Stimulated activated naive CD4-positive, alpha-beta T cell (primary cell): Measurements from ENCODE around the gene NIN.
A peak's percentile ranks its signal among the peaks of the same experiment; 100 is the strongest.
"Not testable (repeated sequence)": the region's sequence is repeated elsewhere in the genome, so short reads cannot be mapped to it uniquely, and the experiment has no call there.

Source experiments
- DNase-seq, 6 experiments: peaks; one replicate each; lab custom pipeline; 2025; lab: John Stamatoyannopoulos, UW

Gene NIN

GRCh38 chr14:50719911-50720759 lies 110.8 kb downstream of the NIN start:
- DNase-seq: no peak

- no peak for DNase-seq
Measured at GRCh38 chr14:50718949-50719348, 112.0 kb downstream of the NIN start.

- DNase-seq: no peak
Measured at GRCh38 chr14:50717811-50718210, 113.2 kb downstream of the NIN start.

GRCh38 chr14:50714450-50715073 lies 116.4 kb downstream of the NIN start:
- peak in 1 of 6 experiments; percentile 7 for DNase-seq

- no peak for DNase-seq
Measured at GRCh38 chr14:50711043-50711442, 119.9 kb downstream of the NIN start.

GRCh38 chr14:50705026-50705593 lies 125.9 kb downstream of the NIN start:
- no peak for DNase-seq

- no peak for DNase-seq
Measured at GRCh38 chr14:50704454-50705010, 126.4 kb downstream of the NIN start.

- no peak for DNase-seq
Measured at GRCh38 chr14:50697659-50698290, 133.2 kb downstream of the NIN start.

- not testable (repeated sequence) for DNase-seq
Measured at GRCh38 chr14:50694260-50694659, 136.7 kb downstream of the NIN start.

- DNase-seq: no peak
Measured at GRCh38 chr14:50688875-50689274, 142.1 kb downstream of the NIN start.

- DNase-seq: no peak
Measured at GRCh38 chr14:50679674-50680073, 151.3 kb downstream of the NIN start.

- DNase-seq: no peak
Measured at GRCh38 chr14:50678163-50678562, 152.8 kb downstream of the NIN start.

- DNase-seq: no peak
Measured at GRCh38 chr14:50677527-50678063, 153.4 kb downstream of the NIN start.

- DNase-seq: no peak
Measured at GRCh38 chr14:50676814-50677516, 154.0 kb downstream of the NIN start.

- no peak for DNase-seq
Measured at GRCh38 chr14:50675597-50675996, 155.4 kb downstream of the NIN start.

GRCh38 chr14:50670866-50671256 lies 160.1 kb downstream of the NIN start:
- no peak for DNase-seq

- no peak for DNase-seq
Measured at GRCh38 chr14:50670196-50670865, 160.6 kb downstream of the NIN start.
